B cell (primary cell): ENCODE results near the gene PSMA2.

ENCODE experiments used
- CTCF ChIP-seq: fragments of 200-600 bp; IDR thresholded peaks from one replicate; pipeline ENCODE4 v1.8.0; 2022; ENCODE audit warnings: antibody characterized with exemption, mild to moderate bottlenecking
- EZH2 ChIP-seq: IDR thresholded peaks from 2 replicates; pipeline ENCODE4 v1.6.1; 2012; ENCODE audit warnings: borderline replicate concordance, low read depth, mild to moderate bottlenecking, moderate library complexity, low read length; ENCODE audit not compliant: insufficient read depth, poor library complexity, severe bottlenecking

- no peak for TF ChIP-seq CTCF
- TF ChIP-seq EZH2: no peak
Observed at GRCh38 chr7:42932811-42933591, 1.0 kb upstream of the PSMA2 start.
